Raji (cell line): ENCODE measurements around the gene DDX60.

Experiments used
- POLR2A ChIP-seq: IDR thresholded peaks from 2 replicates; pipeline ENCODE4 v1.6.1; 2011; ENCODE audit warnings: low read depth, low read length, control low read depth; ENCODE audit not compliant: insufficient read depth

DDX60 gene

DNA sequence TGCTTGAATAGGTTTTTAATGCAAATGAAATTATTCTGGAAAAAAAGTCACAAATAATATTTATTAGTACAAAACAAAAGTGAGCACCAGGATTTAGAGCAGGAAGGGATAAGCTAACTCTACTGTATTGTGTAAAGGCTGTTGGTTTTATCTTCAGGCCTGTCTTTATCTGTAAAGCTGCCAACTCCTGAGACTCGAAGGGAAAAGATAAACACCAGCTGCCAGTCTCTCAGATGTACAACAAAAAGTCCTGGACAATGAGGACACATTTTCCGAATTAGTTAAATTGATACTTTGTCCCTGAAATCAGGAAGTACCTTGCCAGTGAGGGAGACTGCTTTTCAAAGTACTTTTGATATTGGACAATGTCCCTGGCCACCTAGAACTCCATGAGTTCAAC lies 8.8 kb downstream of the DDX60 start:
- no peak for TF ChIP-seq POLR2A

DNA sequence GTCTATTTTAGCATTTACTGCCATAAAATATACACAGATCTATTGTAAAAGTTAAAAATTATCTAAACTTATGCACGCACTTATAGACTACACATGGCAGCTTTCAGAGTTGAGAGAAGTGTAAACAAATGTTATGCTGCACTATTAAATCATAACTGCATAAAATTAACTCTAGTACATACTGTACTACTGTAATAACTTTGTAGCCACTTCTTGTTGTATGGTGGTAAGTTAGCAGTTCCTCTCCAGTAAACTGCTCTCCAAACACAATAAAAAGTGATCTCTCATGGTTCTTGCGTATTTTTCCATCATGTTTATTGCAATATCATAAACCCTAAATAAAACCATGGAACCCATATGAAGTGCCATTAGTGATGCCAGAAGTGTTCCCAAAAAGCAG lies 9.6 kb downstream of the DDX60 start:
- no peak for TF ChIP-seq POLR2A

DNA sequence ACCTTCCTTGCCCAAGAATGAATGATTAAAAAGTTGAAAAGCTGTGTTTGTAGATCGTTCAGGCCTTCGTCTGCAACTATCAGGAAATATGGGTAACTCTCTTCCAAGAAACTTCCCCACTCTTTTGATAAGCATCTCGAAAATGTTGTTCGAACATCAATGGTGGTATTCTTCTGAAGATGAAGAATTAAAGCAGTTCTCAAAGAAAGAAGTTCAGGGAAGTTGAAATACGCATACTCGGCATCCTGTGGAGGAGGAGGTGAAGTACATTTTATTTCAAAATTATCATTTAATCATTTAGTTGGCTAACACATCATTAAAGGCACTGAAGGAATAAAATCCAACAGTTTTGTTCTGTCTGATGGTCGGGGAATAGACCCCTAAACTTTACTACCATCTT lies 12.1 kb downstream of the DDX60 start:
- no peak for TF ChIP-seq POLR2A

DNA sequence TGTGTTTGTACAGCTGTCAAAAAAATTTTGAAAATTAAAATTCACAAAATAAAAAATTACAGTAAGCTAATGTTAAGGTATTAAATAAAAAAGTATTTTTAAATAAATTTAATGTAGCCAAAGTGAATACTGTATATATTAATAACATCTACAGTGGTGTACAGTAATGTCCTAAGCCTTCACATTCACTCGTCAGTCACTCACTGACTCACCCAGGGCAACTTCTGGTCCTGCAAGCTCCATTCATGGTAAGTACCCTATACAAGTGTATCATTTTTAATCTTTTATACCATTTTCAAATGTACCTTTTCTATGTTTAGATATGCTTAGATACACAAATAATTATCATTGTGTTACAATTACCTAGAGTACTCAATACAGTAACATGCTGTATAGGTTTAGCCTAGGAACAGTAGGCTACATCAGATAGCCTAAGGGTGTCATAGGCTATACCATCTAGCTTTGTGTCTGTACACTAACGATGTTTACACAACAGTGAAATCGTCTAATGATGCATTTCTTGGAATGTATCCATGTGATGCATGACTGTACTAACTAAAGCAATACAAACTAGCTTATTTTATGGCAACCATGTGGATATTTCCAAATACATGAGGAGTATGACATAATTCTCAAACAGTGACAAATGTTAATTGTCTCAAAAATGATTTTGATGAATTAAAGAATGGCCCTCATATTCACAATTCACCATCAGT lies 13.7 kb downstream of the DDX60 start:
- no peak for TF ChIP-seq POLR2A

DNA sequence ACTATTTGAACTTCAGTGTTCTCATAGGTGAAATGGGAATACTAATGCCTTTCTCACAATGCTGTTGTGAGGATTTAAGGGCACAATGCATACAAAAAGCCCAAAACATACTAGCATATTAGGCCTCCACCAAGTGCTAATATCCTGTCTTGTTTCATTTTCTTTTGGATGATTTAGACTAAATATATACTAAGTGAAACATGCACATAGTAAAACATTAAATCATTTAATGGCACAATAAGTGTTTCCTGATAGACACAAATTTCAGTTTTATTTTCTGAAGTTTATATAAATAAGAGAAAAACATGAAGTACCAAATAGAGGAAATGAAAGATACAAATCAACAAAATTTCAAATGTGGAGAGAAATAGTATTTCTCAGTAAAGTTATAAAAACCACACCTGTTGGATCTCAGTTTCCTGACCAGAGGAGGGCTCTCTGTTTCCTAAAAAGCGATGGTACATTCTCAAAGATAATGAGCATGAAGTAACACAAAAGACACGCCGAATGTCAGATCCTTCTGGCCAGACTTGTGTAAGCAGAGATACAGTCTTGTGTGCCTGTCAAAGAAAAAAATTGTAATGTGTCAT lies 25.1 kb downstream of the DDX60 start:
- no peak for TF ChIP-seq POLR2A

DNA sequence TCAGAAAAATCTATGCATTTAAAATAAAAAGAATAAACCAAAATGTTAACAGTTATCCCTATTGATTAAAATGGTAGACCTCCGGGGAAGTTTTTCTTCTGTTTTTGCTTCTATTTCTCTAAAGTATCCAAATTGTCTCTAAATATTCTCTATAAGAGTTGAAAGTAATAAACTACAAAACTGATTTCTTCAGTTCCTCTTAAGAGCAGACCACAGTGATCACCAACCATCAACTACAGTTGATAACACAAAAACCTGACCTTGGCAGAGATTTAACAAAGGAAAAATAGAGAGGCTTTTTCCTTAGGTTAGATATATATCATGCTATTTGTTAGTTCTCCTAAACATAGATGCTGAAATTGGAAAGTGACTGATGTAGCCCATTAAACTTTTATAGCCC lies 27.3 kb downstream of the DDX60 start:
- no peak for TF ChIP-seq POLR2A

DNA sequence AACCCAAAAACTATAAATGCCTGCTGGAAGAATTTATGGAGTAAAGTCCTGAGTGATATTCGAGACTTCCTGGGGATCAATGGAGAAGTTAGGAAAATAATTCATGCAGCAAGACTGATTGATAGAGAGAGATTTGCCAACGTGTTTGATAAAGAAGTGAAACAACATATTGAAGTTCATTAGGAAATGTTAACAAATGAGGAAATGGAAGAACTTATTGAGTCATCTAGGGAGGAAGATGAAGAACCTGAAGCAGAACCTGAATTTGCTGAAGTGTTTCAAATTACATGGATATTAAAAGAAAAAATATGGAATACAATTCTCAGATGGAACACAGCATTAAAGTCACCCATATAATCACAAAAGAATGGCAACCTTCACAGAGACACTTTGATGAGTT lies 39.0 kb downstream of the DDX60 start:
- no peak for TF ChIP-seq POLR2A

DNA sequence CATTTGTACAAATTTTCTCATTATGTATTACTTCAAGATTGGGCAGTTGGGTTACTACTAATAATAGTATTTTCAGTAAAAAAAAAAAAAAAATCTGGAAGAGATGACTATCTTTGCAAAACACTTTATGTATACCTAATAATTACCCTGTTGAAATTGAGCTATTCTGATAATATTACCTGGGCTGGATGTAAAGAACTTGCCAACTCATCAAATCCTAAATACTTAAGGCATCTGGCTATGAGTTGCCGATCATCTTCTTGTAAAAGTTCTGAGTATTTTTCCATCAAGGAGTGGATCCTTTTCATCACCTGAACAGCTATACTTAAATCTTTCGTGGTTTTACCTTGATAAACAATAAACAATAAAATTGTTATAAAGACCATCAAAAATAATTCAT lies 42.7 kb downstream of the DDX60 start:
- no peak for TF ChIP-seq POLR2A

DNA sequence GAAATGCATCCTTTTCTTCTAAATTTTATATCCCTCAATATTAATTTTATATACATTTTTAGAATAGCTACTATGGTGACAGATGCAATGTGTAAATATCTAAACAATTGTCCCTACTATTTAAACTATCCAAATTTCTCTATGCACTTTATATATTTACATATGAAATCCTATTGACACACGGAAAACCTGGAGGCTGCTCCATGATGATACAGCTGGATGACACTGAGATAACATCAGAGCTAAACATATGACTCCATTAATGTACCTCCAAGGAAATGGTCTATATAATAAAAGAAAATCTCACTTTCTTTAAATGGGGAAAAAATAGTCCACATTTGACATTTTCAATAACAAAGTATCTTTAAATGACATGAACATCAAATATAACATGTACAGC lies 43.7 kb downstream of the DDX60 start:
- TF ChIP-seq POLR2A = no peak

DNA sequence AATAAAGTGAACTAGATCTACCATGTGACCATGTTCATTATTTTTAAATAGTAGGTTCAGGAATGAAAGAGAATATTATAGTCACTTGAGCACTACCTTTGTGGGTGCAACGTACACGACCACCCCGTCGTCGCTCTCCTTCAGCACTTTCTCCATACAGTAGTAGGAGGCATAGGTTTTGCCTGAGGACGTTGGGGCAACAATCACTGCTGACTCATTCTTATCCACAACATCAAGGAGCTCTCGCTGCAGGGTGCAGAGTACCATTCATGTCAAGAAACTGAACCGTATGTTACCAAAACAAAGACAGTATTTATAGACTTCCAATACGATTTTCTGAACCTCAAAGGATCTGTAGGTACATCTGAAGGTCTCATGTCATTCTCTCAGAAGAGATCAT lies 44.7 kb downstream of the DDX60 start:
- TF ChIP-seq POLR2A = no peak

DNA sequence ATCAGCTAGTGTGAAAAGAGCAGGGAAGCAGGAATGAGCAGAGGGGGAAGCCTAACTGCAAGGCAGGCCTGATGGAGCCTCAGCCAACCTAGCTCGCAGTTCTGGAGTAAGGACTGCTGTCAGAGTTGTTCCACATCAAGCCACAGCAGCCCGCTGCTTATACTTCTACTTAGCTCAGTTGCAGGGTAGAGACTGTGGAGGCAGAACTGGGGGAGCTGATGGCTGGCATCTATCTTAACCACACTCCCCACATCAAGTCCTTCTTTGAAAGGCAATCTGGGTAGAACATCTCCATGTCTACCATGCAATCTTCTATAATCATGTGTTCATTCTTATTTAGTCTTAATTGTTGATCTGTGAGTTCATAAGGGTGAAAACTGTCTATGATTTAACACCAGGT lies 46.1 kb downstream of the DDX60 start:
- TF ChIP-seq POLR2A = no peak

DNA sequence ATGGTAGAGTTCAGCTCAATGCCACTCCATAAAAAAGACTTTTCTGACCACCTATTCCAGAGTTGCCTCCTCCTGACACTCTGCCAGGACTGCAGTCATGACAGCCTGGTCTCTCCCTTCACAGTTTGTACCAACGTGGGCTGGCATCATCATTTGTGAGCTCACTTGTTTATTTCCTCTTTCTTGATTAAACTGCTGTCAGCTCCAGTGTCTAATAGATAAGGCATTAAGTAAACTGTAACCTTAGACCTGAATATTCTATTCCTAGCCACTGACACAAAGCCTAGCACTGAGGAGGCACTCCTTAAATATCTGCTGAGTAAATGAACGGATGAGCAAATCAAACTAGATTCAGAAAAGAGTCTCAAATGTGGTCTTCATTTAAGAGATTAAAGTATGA lies 48.7 kb downstream of the DDX60 start:
- TF ChIP-seq POLR2A = no peak

DNA sequence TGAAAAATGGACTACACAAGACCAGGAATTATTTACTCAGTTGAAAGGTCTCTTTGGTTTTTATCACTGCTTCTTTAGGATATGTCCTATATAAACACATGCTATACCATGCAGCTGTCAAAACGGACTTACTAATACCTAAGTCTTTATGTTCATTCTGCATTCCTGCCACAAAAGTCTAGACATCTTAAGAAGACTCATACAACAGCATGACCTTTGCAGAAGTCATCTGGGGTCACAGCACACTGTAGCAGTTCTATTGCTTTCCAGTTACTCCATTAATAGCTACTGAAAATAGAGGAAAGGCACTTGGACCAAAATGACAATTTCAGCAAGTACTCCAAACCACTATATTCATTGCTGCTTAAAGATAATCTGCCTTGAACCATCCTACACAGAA lies 53.2 kb downstream of the DDX60 start:
- TF ChIP-seq POLR2A = no peak

DNA sequence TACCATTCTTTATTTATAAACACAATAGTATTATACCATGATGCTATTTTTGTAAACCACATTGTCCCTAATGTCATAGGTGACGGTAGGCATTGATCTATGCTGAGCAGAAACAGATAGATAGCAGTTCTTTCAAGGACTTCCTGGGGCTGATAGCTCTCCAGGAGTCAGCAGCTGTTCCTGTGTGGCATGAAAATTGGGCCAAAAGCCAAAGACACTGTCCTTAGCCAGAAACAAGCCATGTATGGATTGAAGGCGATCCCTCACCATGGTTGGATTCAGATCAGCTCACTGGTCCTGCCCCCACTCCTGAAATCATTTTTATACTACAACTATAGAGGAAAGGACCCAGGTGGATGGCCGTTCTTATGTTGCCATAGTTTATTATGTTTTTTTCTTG lies 53.6 kb downstream of the DDX60 start:
- TF ChIP-seq POLR2A = no peak

DNA sequence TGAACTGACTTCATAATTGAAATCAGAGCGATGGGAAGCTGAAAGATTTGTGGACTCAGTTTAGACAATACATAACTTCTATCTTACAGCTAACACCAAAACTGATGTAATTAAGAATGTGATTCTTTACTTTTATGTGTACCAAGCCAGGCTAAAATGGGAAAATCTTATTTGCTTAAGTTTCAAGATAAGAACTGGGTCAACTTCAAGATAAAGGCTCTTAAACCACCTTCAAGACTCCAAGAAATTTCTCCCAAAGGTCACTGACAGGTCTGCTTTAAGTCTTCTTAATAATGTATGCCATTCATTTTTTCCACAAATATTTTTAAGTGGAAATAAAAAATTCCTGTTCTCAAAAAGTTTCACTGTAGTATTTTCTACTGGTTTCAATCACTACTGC lies 55.5 kb downstream of the DDX60 start:
- no peak for TF ChIP-seq POLR2A

DNA sequence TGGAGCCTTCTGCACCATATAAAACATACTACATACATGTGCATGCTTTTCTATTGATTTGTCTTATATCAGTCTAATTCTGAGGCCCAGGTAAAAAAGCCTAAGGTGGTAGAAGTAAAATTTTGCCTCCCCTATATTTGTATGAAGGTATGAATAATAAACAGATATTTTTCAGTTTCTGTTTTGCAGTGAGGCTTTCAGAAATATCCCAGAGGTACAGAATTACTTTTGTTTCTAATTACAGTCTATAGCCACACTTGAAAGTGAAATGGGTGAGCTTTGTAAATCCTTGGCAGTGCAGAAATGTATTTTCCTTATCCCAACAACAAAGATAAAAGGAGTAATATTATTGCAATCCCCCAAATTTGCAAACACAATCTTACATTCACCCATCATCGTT lies 59.5 kb downstream of the DDX60 start:
- TF ChIP-seq POLR2A = no peak

DNA sequence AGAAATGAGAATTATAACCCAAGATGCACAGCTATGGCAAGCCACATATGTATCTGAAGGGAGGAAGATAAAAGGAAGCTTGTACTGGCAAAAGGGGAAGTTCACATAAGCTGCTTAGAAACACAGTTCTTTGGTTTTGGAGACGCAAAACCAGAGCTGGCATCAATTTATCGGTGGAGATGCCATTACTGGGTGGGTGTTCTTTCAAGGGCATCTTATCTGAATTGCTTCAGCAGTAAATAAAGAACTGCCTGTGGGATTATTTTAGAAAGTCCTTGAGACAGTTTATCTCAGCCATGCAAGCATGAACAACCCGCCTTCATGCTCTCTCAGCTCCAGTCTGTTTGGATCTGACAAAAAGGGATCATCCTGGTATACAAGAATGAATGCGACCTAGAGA lies 60.8 kb downstream of the DDX60 start:
- TF ChIP-seq POLR2A = no peak
